ENCODE measurements around the gene ACTG1. TPM values are rescaled to one million over a fixed set of nuclear protein-coding genes. Genes with fewer than 3 reads are reported as not detected.

Gene ACTG1
- total and polyA plus RNA-seq, 9 of the 15 experiments (the other 6 are each of a cell fraction or from before 2014, with no cell fraction given): 224 to 1,775 (median 568) TPM

DNA sequence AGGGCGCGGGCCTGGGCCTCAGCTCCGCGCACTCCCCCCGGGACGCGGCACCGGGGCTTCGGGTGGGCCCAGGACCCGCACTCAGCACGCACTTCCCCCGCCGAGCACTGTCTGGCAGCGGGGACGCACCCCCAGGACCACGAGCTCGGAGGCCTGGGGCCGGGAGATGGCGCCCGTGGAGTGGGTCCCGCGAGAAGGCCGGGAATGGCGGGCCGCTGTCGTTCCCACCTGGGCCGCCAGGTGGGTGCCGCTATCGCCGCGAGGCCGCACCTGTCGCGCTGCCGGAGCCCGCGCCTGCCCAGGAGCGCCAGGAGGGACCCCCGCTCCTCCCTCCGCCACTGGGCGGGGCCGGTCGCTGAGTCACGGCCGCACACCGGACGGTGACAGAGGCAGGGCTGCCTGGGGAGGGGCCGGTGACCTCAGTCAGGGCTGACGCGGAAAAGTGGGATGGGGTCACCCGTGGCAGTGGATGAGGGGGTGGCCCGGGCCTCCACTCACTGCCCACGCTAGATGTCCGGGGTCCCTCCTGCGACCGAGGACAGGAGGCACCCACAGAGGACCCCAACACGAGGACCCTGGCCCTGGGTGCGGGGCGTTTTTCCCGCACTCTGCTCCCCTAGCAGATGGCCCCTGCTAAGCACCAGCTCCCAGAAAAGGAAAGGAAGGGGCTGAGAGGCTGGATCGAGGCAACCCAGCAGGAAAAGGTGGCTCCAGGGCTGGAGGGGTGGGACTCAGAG, 6.9 kb upstream of the ACTG1 start (continued):
- TF ChIP-seq MYBL2 (IDR thresholded peaks at IDR 0.05; ENCODE audit: low read depth) (no peak), MYBL2 (CRISPR knock-in tag; IDR thresholded peaks at IDR 0.05; ENCODE audit: borderline replicate concordance) (0 out of 2 replicates have a peak, but pooled peaks have one; percentile 28), ZKSCAN8 (CRISPR knock-in tag; IDR thresholded peaks at IDR 0.05) (no peak), SMARCB1 (IDR thresholded peaks at IDR 0.05; ENCODE audit: insufficient read length, low read depth) (no peak), KLF16 (IDR thresholded peaks at IDR 0.05) (no peak), NR2F6 (CRISPR knock-in tag; IDR thresholded peaks at IDR 0.05) (no peak), HDAC1 (IDR thresholded peaks at IDR 0.05) (peak in 1 of 2 experiments; percentile 62; a peak in 1 of 4 replicates), BCOR (IDR thresholded peaks at IDR 0.05) (no peak), SRSF7 (optimal IDR thresholded peaks at IDR 0.05; ENCODE audit: low read depth, low read length) (no peak), CC2D1A (IDR thresholded peaks at IDR 0.05) (no peak), KAT7 (CRISPR knock-in tag; IDR thresholded peaks at IDR 0.05; ENCODE audit: borderline replicate concordance) (no peak), ZEB2 (IDR thresholded peaks at IDR 0.05) (peak; percentile 95), POLR2AphosphoS5 (IDR thresholded peaks at IDR 0.05; ENCODE audit: control insufficient read depth, insufficient read depth, low read depth, low read length) (no peak), ZNF57 (CRISPR knock-in tag; IDR thresholded peaks at IDR 0.05) (no peak), XRCC4 (IDR thresholded peaks at IDR 0.05; ENCODE audit: extremely low read depth, insufficient read depth, insufficient read length) (no peak), ZNF707 (CRISPR knock-in tag; conservative IDR thresholded peaks at IDR 0.05) (no peak), CSDE1 (IDR thresholded peaks at IDR 0.05) (no peak), RFX7 (CRISPR knock-in tag; IDR thresholded peaks at IDR 0.05) (no peak)
- TF ChIP-seq, protein P1, sequence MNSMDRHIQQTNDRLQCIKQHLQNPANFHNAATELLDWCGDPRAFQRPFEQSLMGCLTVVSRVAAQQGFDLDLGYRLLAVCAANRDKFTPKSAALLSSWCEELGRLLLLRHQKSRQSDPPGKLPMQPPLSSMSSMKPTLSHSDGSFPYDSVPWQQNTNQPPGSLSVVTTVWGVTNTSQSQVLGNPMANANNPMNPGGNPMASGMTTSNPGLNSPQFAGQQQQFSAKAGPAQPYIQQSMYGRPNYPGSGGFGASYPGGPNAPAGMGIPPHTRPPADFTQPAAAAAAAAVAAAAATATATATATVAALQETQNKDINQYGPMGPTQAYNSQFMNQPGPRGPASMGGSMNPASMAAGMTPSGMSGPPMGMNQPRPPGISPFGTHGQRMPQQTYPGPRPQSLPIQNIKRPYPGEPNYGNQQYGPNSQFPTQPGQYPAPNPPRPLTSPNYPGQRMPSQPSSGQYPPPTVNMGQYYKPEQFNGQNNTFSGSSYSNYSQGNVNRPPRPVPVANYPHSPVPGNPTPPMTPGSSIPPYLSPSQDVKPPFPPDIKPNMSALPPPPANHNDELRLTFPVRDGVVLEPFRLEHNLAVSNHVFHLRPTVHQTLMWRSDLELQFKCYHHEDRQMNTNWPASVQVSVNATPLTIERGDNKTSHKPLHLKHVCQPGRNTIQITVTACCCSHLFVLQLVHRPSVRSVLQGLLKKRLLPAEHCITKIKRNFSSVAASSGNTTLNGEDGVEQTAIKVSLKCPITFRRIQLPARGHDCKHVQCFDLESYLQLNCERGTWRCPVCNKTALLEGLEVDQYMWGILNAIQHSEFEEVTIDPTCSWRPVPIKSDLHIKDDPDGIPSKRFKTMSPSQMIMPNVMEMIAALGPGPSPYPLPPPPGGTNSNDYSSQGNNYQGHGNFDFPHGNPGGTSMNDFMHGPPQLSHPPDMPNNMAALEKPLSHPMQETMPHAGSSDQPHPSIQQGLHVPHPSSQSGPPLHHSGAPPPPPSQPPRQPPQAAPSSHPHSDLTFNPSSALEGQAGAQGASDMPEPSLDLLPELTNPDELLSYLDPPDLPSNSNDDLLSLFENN (IDR thresholded peaks at IDR 0.05; ENCODE audit: low read depth in 2 of 2, low read length in 2 of 2): no peak
- TF ChIP-seq, protein P2, sequence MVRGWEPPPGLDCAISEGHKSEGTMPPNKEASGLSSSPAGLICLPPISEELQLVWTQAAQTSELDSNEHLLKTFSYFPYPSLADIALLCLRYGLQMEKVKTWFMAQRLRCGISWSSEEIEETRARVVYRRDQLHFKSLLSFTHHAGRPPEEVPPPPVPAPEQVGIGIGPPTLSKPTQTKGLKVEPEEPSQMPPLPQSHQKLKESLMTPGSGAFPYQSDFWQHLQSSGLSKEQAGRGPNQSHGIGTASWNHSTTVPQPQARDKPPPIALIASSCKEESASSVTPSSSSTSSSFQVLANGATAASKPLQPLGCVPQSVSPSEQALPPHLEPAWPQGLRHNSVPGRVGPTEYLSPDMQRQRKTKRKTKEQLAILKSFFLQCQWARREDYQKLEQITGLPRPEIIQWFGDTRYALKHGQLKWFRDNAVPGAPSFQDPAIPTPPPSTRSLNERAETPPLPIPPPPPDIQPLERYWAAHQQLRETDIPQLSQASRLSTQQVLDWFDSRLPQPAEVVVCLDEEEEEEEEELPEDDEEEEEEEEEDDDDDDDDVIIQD (CRISPR knock-in tag; IDR thresholded peaks at IDR 0.05): no peak
- TF ChIP-seq, protein P3, sequence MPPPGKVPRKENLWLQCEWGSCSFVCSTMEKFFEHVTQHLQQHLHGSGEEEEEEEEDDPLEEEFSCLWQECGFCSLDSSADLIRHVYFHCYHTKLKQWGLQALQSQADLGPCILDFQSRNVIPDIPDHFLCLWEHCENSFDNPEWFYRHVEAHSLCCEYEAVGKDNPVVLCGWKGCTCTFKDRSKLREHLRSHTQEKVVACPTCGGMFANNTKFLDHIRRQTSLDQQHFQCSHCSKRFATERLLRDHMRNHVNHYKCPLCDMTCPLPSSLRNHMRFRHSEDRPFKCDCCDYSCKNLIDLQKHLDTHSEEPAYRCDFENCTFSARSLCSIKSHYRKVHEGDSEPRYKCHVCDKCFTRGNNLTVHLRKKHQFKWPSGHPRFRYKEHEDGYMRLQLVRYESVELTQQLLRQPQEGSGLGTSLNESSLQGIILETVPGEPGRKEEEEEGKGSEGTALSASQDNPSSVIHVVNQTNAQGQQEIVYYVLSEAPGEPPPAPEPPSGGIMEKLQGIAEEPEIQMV (tag; conservative IDR thresholded peaks at IDR 0.05; ENCODE audit: low read depth): no peak

Measured in K562 (cell line).